ENCODE results near the gene ZNF436.

Gene ZNF436

DNA sequence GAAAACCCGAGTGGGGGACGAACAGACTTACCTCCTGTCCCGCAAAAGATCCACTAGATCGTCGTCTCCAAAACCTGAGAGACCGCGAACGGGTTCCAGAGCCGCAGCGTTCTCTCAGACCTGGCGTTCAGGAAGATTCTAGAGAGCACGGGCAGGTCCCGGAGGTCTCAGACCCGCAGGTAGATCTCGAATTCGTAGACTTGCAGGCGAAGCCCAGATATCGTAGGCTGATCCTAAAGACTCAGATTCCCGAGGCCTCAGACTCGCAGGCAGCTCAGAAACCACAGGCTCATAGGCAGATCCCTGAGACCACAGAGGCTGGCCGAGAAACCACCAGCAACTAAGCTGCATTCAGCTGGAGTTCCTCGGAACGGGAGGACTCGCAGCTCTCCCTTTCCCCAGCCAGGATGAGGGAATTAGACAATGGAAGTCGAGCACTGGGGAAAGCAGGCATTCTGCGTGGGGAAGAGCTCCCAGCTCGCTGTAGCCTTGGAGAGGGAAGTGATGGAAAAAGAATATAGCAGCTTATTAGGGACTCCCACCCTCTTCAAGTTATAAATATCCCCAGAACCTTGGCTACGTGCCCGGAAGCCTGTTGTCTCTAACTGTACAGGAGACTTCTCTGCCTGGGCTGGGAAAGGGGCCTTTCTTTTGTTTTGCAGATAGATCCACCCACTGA lies at the start of gene ZNF436:
TSS of gene ZNF436 (minus strand) at position 502 of the 679 bp plus-strand sequence. CDS start 1,831 bp downstream, outside the sequence.
- peak; percentile 27 for DNase-seq

DNA sequence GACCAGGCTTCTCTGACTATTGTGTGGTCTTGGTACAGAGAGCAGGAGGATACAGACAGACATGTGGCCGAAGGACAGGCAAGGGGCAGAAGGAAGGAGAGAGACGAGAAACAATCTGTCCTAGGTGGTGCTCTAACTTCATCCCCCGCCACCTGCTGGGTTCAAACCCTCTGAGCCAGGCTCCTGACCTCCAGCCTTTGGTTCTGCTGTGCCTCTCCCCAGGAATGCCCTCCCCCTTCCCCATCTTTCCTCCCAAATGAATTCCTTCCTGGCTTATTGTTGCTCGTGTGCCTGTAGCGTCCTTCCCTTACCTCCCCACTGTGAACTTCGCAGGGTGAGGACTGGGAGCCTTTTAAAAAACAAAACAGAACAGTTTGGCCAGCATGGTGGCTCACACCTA lies 49.5 kb upstream of the ZNF436 start:
- DNase-seq, result no peak

- DNase-seq, result no peak
Measured at GRCh38 chr1:23417570-23417969, 47.9 kb upstream of the ZNF436 start.

DNA sequence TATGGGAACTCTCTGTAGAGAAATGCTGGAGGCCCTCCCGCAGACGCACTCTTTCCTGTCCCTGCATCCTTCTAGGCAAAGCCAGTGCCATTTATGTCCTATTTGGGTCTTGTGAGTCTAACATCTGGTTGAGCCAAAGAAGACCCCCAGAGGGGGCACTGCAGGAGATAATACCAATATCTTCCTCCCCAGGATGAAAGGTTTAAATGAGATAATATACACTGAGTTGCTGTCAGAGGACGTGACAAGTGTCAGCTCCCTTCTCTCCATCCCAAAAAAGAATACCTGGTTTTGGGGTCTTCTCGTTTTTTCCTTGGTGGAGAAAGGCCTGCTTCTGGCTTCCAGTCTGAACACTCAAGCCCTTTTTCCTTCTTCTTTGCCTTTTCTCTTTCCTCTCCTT lies 47.3 kb upstream of the ZNF436 start:
- no peak for DNase-seq

DNA sequence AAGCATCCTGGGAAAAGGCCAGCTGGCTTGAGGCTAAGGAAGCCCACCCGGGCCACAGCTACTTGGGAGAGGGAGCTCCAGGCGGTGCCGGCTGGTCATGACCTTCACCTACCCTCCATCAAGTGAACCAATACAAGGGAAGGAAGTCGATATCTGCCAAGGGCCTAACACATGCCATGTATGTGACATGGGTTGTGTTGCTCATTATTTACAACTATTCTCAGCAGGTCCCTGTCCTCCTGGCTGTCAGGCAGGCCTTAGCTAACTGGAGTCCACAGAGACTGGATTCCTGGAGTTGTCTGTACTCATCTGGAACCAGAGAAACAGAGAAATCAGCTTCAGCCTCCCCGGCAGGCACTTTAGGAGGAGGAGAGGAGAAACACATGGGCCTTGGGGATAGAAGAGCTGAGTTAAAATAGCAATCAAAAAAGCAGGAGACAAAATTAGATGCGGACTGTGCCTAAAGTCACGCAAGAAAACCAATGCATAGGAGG lies 39.2 kb upstream of the ZNF436 start:
- DNase-seq, result no peak

DNA sequence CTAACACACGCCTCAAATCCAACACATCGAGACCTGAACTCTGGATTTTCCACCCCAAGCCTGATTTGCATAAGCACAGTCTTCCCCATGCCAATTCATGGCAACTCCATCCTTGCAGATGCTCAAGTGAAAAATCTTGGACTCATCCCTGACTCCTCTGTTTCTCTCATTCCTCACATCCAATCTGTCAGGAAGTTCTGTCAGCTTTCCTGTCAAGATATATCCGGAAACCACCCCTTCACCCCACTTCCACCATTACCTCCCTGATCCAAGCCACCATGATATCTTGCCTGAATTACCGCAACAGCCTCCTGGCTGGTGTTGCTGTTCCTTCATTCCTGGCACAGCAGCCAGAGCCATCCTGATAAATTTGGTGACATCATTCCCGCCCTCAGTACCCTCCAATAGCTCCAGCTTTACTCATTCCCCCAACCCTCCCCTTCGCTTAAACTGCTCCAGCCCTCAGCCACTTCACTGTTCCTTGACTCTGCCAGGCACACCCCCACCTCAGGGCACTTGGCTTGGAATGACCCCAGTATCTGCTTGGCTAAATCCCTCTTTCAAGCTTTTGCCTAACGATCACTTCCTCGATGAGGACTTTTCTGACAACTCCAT lies 37.5 kb upstream of the ZNF436 start:
- DNase-seq, result no peak

DNA sequence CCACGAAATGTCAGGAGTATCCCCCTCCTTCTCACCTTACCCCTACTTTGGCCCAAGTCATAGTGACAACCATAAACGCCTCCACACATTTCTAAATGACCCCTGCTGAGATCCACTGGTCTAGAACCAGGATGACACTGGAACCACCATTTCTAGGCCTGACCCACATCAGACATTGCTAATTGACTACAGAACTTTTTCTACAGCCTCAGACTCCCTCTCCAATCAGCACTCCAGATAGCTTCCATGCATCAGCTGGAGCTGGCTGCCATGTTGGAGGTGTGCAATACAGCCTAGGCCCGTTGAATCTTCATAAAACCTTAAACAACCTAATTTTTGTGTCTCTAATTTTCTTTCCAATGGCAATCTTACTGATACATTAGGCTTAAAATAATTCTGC lies 36.3 kb upstream of the ZNF436 start:
- no peak for DNase-seq

DNA sequence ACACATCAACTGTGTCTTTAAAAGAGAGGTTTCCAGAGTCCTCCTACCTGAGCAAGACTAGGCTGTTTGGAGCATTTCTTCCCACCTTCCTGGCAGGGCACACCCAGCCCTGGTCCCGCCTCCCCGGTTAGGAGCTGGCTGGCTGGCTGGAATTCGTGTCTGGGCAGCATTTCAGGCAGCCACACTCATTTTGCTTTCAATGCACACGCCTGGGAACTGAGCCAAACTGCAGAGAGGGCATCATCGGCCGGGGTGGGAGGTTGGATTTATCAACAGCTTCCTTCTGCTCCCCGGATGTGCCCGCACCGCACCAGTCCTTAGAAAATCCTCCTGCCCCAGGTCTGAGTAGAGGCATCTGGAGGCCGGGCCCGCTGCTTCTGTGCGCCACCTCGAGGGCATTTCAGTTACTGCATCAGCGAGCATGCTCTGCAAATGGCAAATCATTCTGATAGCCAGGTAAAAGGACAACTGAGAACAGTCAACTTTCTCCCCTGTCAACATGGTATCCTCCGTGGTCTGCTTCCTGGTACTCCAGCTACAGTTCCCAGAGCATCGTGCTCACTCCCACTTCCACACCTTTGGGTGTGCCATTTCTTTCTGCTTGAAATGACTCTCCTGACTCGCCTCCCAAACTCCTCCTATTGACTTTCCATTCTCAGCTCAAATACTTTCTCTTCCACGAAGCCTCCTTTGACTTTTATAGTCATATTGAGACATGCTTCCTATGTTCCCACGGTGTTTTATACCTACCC lies 34.3 kb upstream of the ZNF436 start:
- DNase-seq, result peak; percentile 85

DNA sequence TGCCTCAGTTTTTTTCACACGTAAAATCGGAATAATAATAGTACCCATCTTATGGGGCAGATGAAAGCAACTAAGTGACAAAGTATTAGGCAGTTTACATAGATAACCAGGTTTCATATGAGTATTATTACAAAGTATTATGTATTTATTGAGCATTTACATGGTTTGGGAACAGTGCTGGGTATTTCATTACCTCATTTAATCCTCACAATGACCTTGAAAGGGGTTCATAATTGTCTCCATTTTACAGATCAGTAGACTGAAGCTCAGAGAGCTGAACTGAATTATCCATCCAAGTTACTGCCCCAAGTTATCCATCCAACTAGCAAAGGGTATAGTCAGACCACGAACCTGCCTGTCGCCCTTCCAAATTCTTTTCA lies 33.7 kb upstream of the ZNF436 start:
- DNase-seq, result no peak

DNA sequence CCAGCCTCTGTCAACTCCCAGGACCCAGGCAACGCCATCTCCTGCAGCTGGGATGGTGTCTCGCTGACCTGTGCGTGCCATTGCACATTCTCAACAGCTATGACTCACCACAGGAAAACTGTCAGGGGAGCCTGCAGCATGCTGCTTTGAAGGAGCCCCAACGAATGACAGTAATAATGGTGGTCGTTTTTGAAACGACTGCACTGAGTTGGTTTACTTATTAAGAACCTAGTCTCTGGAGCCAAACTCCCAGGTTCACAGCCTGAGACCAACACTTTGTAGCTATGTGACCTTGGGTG lies 33.4 kb upstream of the ZNF436 start:
- no peak for DNase-seq

DNA sequence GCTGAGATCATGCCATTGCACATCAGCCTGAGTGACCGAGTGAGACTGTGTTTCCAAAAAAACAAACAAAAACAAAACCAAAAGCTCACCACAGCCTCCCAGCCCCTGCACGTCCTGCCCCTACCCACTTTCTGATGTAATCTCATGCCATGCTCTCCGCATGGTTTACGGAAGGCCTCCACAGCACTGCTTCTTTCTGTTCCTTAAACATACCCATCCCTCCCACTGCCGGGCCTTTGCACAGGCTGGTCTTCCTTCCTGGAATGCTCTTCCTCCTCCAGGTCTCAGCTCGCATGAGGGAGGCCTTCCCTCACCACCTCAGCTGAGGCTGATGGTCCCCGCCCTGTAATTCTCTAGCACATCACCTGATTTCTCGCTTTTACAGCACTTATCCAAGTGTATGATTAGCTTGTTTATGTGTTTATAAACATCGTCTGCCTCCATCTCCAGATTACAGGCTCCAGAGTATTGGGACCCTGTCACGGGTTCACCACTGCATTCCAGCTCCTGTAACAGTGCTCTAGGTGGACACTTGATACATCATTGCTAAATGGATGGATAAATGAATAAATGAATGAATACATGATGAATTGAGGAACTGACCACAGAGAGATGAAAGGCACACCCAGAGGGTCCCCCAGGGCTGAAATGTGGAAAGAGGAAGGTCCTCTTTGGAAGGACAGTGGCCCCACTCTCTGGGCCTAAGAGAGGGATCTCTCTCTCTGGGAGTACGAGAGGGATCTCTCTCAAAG lies 32.8 kb upstream of the ZNF436 start:
- no peak for DNase-seq

GRCh38 chr1:23401313-23401712 lies 31.7 kb upstream of the ZNF436 start:
- DNase-seq, result no peak

DNA sequence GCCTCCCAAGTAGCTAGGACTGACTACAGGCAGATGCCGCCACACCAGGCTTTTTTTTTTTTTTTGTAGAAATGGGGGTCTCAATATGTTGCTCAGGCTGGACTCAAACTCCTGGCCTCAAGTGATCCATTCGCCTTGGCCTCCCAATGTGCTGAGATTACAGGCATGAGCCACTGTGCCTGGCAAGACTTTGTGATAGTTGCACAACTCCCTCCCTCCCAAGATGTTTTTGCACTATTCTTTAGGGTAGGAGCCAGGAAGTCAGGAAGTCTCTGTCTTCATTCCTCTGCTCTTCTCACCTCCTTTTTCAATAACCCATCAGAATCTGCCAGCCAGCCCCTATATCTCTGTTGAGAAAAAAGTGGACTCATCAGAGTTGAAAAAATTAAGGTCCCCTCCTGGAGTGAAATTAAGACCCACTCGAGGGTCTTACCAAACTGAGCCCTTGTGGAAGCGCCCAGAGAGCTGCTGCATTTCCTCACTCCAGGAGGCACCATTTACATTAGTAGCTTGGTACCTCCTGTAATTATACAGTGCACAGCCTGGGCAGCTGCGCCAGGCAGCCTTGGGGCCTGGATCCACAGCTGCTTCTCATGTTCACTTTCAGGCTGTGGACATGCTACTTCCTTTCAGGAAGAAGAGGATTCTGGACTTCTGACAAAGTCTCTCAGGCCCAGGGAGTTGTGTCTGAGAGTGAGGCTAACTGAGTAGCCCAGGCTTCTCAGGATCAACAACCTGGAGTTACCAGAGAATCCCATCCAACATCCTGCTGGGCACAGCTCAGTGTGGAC lies 30.9 kb upstream of the ZNF436 start:
- DNase-seq, result no peak

DNA sequence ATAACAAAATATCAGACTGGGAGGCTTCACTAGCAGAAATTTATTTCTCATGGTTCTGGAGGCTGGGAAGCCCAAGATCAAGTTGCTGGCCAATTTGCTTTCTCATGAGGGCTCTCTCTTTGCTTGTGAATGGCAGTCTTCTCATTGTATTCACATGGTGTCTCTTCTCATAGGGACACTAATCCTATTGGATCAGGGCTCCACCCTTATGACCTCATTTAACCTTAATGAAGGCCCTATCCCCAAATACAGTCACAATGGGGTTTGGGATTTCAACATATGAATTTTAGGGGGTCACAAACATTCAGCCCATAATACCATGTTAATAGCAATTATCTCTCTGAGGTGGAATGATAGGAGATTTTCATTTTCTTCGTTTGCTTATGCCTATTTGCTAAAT lies 29.6 kb upstream of the ZNF436 start:
- no peak for DNase-seq

DNA sequence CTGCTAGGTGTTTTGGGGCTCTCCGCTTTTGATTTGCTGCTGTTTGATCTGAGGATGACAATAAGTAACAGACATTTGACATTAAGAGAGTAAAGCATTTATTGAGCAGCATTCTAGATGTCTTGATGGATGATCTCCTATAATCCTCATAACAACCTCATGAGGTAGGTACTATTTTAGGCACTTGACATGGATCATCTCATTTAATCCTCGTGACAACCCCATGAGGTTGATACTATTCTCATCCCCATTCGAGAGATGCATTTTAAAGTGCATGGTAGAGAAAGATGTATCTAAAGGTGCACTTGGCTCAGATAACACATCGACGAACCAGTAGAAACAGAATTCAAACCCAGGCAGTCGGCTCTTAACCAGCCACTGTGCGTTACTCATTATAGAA lies 28.3 kb upstream of the ZNF436 start:
- DNase-seq, result no peak

GRCh38 chr1:23396380-23396779 lies 26.7 kb upstream of the ZNF436 start:
- no peak for DNase-seq

GRCh38 chr1:23395849-23396248 lies 26.2 kb upstream of the ZNF436 start:
- no peak for DNase-seq

DNA sequence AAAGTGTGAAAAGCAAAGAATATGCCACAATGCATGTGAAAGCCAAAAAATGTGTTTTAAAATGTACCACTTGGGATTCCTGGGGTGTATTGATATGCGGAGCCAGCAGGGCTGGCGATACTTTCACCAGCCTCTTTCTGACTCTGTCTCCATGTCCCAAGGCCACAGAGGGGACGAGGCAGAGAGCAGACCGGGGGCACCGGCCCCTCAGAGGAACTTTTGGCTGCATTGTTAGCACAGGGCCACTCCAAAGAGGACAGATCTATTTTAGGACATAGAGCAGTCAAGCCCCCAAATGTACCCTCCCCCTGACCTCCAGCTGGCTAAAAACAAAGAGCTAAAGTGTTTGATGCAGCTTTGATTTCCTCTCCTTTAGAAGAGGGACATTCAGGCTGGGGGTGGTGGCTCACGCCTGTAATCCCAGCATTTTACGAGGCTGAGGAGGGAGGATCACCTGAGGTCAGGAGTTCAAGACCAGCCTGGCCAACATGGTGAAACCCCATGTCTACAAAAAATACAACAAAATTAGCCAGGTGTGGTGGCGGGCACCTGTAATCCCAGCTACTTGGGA lies 25.6 kb upstream of the ZNF436 start:
- DNase-seq, result no peak

DNA sequence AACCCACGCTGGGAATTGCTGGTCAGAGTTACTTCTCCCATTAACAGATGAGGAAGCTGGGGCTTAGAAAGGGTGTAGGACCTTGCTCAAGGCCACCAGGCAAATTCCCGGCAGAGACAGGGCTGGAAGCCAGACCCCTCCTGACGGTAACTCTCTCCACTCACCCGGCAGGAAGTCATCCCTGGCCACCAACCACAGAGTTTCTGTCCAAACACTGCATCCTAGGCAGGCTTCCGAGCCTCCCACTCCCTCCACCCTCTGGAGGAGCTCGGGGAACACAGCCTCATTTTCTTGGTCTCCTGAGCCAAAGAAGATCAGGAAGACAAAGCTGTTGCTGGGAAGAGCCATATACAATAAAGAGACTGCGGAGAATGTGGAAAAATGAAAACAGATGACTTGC lies 25.0 kb upstream of the ZNF436 start:
- DNase-seq, result no peak

- DNase-seq, result no peak
Measured at GRCh38 chr1:23394181-23394580, 24.5 kb upstream of the ZNF436 start.

GRCh38 chr1:23393706-23394105 lies 24.1 kb upstream of the ZNF436 start:
- no peak for DNase-seq

GRCh38 chr1:23392125-23392855 lies 22.7 kb upstream of the ZNF436 start:
- no peak for DNase-seq
